GM12872 (cell line): ENCODE measurements around the gene ZFP91.

Experiments
- TF ChIP-seq, protein P1 (sequence below): IDR thresholded peaks from 3 replicates; pipeline ENCODE4 v1.5.1; 2011; ENCODE audit warnings: low read depth, mild to moderate bottlenecking, low read length, moderate library complexity; ENCODE audit not compliant: insufficient read depth

The ZFP91 gene, protein sequence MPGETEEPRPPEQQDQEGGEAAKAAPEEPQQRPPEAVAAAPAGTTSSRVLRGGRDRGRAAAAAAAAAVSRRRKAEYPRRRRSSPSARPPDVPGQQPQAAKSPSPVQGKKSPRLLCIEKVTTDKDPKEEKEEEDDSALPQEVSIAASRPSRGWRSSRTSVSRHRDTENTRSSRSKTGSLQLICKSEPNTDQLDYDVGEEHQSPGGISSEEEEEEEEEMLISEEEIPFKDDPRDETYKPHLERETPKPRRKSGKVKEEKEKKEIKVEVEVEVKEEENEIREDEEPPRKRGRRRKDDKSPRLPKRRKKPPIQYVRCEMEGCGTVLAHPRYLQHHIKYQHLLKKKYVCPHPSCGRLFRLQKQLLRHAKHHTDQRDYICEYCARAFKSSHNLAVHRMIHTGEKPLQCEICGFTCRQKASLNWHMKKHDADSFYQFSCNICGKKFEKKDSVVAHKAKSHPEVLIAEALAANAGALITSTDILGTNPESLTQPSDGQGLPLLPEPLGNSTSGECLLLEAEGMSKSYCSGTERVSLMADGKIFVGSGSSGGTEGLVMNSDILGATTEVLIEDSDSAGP

DNA sequence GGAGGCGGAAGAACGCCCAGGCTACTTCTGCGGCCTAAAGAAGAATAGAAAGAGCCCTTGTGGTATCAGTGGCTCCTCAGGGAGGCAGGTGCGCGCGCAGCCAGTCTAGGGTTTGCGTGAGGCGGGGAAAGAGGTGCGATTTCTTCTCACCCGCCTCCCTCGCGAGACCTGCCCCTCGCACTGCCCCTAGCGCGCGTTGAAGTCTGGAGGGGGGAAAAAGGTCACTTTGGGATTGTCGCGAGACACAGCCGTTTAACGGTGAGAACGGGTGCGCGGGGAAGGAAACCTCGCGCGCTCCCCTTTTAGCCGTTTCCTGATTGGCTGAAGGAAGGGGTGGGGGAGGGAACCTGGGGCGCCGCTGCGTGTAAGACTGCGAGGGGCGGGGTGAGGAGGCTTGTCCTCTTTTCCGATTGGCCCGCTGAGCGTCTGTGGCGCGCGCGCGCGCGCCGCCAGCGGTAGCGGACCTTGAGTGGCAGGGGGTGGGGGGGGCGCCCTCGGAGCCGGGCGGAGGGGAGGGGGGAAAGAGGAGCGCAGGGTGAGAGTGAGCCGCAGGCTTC lies at the start of gene ZFP91:
ZFP91 (plus strand) TSS at position 429 of the 557 bp plus-strand sequence. CDS start 219 bp downstream, outside the sequence.
- TF ChIP-seq, protein P1, sequence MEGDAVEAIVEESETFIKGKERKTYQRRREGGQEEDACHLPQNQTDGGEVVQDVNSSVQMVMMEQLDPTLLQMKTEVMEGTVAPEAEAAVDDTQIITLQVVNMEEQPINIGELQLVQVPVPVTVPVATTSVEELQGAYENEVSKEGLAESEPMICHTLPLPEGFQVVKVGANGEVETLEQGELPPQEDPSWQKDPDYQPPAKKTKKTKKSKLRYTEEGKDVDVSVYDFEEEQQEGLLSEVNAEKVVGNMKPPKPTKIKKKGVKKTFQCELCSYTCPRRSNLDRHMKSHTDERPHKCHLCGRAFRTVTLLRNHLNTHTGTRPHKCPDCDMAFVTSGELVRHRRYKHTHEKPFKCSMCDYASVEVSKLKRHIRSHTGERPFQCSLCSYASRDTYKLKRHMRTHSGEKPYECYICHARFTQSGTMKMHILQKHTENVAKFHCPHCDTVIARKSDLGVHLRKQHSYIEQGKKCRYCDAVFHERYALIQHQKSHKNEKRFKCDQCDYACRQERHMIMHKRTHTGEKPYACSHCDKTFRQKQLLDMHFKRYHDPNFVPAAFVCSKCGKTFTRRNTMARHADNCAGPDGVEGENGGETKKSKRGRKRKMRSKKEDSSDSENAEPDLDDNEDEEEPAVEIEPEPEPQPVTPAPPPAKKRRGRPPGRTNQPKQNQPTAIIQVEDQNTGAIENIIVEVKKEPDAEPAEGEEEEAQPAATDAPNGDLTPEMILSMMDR = no peak

DNA sequence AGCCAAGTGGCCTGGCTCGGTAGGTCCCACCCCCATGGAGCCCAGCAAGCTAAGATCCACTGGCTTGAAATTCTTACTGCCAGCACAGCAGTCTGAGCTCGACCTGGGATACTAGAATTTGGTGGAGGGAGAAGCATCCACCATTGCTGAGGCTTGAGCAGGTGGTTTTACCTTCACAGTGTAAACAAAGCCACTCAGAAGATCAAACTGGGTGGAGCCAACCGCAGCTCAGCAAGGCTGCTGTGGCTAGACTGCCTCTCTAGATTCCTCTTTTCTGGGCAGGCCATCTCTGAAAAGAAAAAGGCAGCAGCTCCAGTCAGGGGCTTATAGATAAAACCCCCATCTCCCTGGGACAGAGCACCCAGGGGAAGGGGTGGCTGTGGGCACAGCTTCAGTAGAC lies 48.6 kb upstream of the ZFP91 start:
- TF ChIP-seq, protein P1 = no peak

DNA sequence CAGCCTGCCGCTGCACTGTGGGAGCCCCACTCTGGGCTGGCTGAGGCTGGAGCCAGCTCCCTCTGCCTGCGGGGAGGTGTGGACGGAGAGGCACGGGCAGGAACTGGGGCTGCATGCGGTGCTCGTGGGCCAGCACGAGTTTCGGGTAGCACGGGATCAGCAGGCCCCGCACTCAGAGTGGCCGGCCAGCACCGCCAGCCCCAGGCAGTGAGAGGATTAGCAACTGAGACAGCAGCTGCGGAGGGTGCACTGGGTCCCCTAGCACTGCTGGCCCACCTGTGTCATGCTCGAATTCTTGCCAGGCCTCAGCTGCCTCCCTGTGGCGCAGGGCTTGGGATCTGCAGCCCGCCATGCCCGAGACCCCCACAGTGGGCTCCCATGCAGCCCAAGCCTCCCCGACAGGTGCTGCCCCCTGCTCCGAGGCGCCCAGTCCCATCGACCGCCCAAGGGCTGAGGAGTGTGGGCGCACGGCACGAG lies 47.0 kb upstream of the ZFP91 start:
- TF ChIP-seq, protein P1 = no peak

DNA sequence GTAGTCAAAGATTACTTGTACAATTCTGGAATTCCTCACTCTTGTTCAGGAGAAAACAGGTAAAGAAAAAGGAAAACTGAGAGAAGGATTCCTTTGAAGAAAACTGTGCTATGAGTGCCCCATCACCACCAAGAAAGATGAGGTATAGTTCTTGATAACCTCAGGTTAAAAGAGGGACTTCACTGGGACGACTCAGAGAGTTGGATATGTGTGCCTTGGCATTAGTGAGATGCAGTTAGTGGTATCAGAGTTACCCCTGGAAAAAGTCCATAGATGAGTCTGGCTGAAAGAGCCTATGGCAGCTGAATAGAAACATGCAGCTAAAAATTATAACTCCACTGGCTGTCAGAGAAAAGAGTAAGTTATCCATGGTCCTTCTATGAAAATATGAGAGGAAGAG lies 32.0 kb upstream of the ZFP91 start:
- TF ChIP-seq, protein P1 = no peak

DNA sequence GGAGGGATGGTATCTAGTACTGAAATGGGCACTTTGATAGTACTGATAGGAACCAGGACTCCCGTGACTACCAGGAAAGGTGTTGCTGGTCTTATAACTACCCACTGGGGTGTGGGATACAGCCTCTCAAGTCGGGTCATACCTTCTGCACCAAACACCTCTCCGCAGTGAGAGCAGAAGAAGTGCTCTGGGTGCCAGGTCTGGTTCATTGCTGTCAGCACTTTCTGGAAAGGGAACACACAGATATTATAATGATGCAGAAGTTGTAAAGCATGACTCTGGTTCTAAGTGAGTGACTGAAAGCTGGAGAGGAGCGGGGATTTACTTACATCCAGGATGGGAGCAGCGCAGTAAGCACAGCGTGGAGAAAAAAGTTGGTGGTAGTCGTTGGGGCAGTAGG lies 29.2 kb upstream of the ZFP91 start:
- TF ChIP-seq, protein P1 = no peak

DNA sequence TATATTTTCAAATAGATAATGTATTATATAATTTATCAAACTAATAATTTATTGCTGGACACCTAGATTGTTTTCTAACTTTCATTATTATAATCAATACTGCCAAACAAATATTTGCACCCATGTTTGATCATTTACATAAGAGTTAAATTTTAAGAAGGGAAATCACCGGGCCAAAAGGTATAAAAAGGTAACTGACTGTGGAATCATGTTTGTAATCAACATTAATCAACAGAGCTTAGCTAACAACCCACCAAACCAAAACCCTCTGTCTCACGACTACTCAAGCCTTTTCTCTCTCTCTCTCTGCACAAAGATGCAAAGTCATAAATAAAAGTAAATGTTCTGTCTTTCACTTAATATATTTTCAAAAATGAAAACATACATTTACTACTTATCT lies 18.0 kb upstream of the ZFP91 start:
- TF ChIP-seq, protein P1 = no peak

DNA sequence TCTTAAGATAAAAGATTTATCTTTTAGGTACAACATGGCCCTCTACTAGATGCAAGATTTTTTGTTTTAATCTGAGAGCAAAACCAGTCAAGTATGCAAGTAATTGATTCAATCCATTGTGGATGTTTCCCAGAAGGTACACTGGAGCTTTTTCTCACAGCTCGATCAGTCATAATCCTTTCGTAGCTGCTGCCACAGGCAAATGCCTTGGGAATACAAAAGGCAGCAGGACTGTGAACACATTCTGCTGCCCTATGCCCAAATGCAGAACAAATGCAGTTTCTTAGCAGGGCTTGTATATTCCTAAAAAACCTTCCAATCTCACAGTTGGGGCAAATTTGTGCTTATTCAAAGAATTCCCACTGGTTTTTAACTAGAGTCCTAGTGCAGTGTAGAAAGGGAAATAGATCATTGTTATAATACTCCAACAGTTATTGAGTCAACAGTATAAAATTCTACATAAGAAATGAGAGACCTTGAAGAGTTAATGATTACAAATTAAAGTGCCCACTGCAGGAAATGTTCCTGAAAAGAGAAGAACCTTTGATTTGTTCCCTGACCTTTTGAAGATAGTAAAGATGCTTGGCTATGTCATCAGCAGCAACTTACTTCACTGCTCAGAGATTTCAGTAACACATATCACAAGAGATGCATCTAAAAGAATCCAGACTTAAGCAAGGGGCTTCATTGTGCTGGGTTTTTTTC lies 17.3 kb upstream of the ZFP91 start:
- TF ChIP-seq, protein P1 = no peak
